HUES48 (cell line): ENCODE results near the gene TSPAN18.

ENCODE experiments used
- H3K27ac ChIP-seq: one replicate; pipeline ENCODE4 v1.7.0; 2013; ENCODE audit warnings: low read depth, low read length, inconsistent platforms
- H3K27me3 ChIP-seq: 2 replicates; pipeline ENCODE4 v1.6.1; 2013; ENCODE audit warnings: mild to moderate bottlenecking, low read length; ENCODE audit not compliant: control insufficient read depth, insufficient read depth
- H3K36me3 ChIP-seq: 2 replicates; pipeline ENCODE4 v1.6.1; 2013; ENCODE audit warnings: low read length; ENCODE audit not compliant: control insufficient read depth, insufficient read depth
- H3K4me1 ChIP-seq: 2 replicates; pipeline ENCODE4 v1.6.1; 2013; ENCODE audit warnings: mild to moderate bottlenecking, low read length; ENCODE audit not compliant: control insufficient read depth, insufficient read depth
- H3K4me3 ChIP-seq: 2 replicates; pipeline ENCODE4 v1.5.1; 2013; ENCODE audit warnings: mild to moderate bottlenecking, low read depth, low read length
- H3K9ac ChIP-seq: 2 replicates; pipeline ENCODE4 v1.6.1; 2013; ENCODE audit warnings: mild to moderate bottlenecking, low read depth, low read length, moderate library complexity
- H3K9me3 ChIP-seq: 2 replicates; pipeline ENCODE4 v1.6.1; 2013; ENCODE audit warnings: low read length; ENCODE audit not compliant: control insufficient read depth, insufficient read depth

Gene TSPAN18

GRCh38 chr11:44695169-44695833, 31.5 kb upstream of the TSPAN18 start:
- no peak overlapping the region for H3K4me3 ChIP-seq
- no peak overlapping the region for H3K9ac ChIP-seq
- H3K9me3 ChIP-seq, result no peaks in the 10 kb centered on the region
- H3K4me1 ChIP-seq, result no peaks in the 10 kb centered on the region
- no peaks in the 10 kb centered on the region for H3K36me3 ChIP-seq
- H3K27me3 ChIP-seq, result no peaks in the 10 kb centered on the region
- no peak overlapping the region for H3K27ac ChIP-seq

GRCh38 chr11:44698252-44698912, 28.4 kb upstream of the TSPAN18 start:
- Histone ChIP-seq H3K4me3 (no peak overlapping the region), H3K27ac (no peak overlapping the region), H3K27me3 (no peaks in the 10 kb centered on the region), H3K9ac (no peak overlapping the region), H3K36me3 (no peaks in the 10 kb centered on the region), H3K4me1 (no peaks in the 10 kb centered on the region), H3K9me3 (no peaks in the 10 kb centered on the region)

GRCh38 chr11:44699497-44700408, 27.0 kb upstream of the TSPAN18 start:
- H3K36me3 ChIP-seq, result no peaks in the 10 kb centered on the region
- H3K9ac ChIP-seq, result no peak overlapping the region
- no peaks in the 10 kb centered on the region for H3K9me3 ChIP-seq
- no peaks in the 10 kb centered on the region for H3K4me1 ChIP-seq
- H3K4me3 ChIP-seq, result no peak overlapping the region
- no peak overlapping the region for H3K27ac ChIP-seq
- H3K27me3 ChIP-seq, result no peaks in the 10 kb centered on the region

GRCh38 chr11:44701276-44701675, 25.5 kb upstream of the TSPAN18 start:
- H3K4me3 ChIP-seq, result no peak overlapping the region
- H3K9ac ChIP-seq, result no peak overlapping the region
- H3K4me1 ChIP-seq, result no peaks in the 10 kb centered on the region
- H3K27me3 ChIP-seq, result no peaks in the 10 kb centered on the region
- no peak overlapping the region for H3K27ac ChIP-seq
- no peaks in the 10 kb centered on the region for H3K9me3 ChIP-seq
- H3K36me3 ChIP-seq, result no peaks in the 10 kb centered on the region

- Histone ChIP-seq H3K9me3 (no peaks in the 10 kb centered on the region), H3K4me1 (no peaks in the 10 kb centered on the region), H3K27ac (no peak overlapping the region), H3K4me3 (no peak overlapping the region), H3K36me3 (no peaks in the 10 kb centered on the region), H3K9ac (no peak overlapping the region), H3K27me3 (no peaks in the 10 kb centered on the region)
These were observed 23.9 kb upstream of the TSPAN18 start for GRCh38 chr11:44702889-44703288.

GRCh38 chr11:44707094-44707493, 19.7 kb upstream of the TSPAN18 start:
- Histone ChIP-seq H3K36me3 (no peaks in the 10 kb centered on the region), H3K4me3 (no peak overlapping the region), H3K4me1 (peaks cover 7% of the 10 kb centered on the region), H3K27ac (no peak overlapping the region), H3K9me3 (no peaks in the 10 kb centered on the region), H3K27me3 (no peaks in the 10 kb centered on the region), H3K9ac (no peak overlapping the region)

- no peak overlapping the region for H3K9ac ChIP-seq
- H3K4me1 ChIP-seq, result peaks cover 14% of the 10 kb centered on the region
- no peaks in the 10 kb centered on the region for H3K36me3 ChIP-seq
- no peak overlapping the region for H3K27ac ChIP-seq
- H3K9me3 ChIP-seq, result no peaks in the 10 kb centered on the region
- H3K27me3 ChIP-seq, result no peaks in the 10 kb centered on the region
- H3K4me3 ChIP-seq, result no peak overlapping the region
These were observed 18.8 kb upstream of the TSPAN18 start for GRCh38 chr11:44708009-44708408.

GRCh38 chr11:44708523-44709280, 18.1 kb upstream of the TSPAN18 start:
- Histone ChIP-seq H3K9me3 (no peaks in the 10 kb centered on the region), H3K27ac (no peak overlapping the region), H3K4me1 (peaks cover 14% of the 10 kb centered on the region), H3K4me3 (no peak overlapping the region), H3K27me3 (no peaks in the 10 kb centered on the region), H3K9ac (no peak overlapping the region), H3K36me3 (no peaks in the 10 kb centered on the region)

- Histone ChIP-seq H3K36me3 (no peaks in the 10 kb centered on the region), H3K9me3 (no peaks in the 10 kb centered on the region), H3K4me1 (peaks cover 14% of the 10 kb centered on the region), H3K27me3 (no peaks in the 10 kb centered on the region), H3K9ac (no peak overlapping the region), H3K27ac (no peak overlapping the region), H3K4me3 (no peak overlapping the region)
These were observed 17.5 kb upstream of the TSPAN18 start for GRCh38 chr11:44709281-44709562.

GRCh38 chr11:44709966-44710365, 16.8 kb upstream of the TSPAN18 start:
- no peaks in the 10 kb centered on the region for H3K9me3 ChIP-seq
- H3K27me3 ChIP-seq, result no peaks in the 10 kb centered on the region
- H3K27ac ChIP-seq, result no peak overlapping the region
- peaks cover 14% of the 10 kb centered on the region for H3K4me1 ChIP-seq
- no peaks in the 10 kb centered on the region for H3K36me3 ChIP-seq
- no peak overlapping the region for H3K4me3 ChIP-seq
- H3K9ac ChIP-seq, result no peak overlapping the region
